Activated T-helper 1 cell treated with anti-CD3 and anti-CD28 coated beads, Interleukin-12 subunit alpha, Interleukin-12 subunit beta, Interleukin-2, Interleukin-4 antibody, amounts not matched to agents 30 ng/mL and 10 ng/mL and 1 ng/mL, durations not matched to agents 14 hours and 24 hours and 36 hours (primary cell): Measurements from ENCODE around the gene LRP1. TPM values are rescaled to one million over a fixed set of nuclear protein-coding genes. Genes with fewer than 3 reads are reported as not detected.

Source experiments
- DNase-seq: peaks from one replicate; pipeline ENCODE4 v3.0.0; 2021; ENCODE audit warnings: low spot score
- H3K27ac Mint-ChIP-seq: one replicate; pipeline ENCODE4 v1.8.0; 2021; ENCODE audit warnings: mild to moderate bottlenecking, mixed read lengths
- H3K27me3 Mint-ChIP-seq: one replicate; pipeline ENCODE4 v1.8.0; 2022; ENCODE audit warnings: mild to moderate bottlenecking, moderate library complexity, mixed read lengths; ENCODE audit not compliant: insufficient read depth
- H3K36me3 Mint-ChIP-seq: one replicate; pipeline ENCODE4 v1.8.0; 2021; ENCODE audit warnings: low read depth, mixed read lengths
- H3K4me1 Mint-ChIP-seq: one replicate; pipeline ENCODE4 v1.8.0; 2021; ENCODE audit warnings: low read depth, mixed read lengths
- H3K4me3 Mint-ChIP-seq: one replicate; pipeline ENCODE4 v1.8.0; 2021; ENCODE audit warnings: mild to moderate bottlenecking, moderate library complexity, mixed read lengths
- H3K9me3 Mint-ChIP-seq: one replicate; pipeline ENCODE4 v1.8.0; 2021; ENCODE audit warnings: mixed read lengths
- intact Hi-C: fragments of 100-400 bp; cut with micrococcal nuclease; formaldehyde crosslinking; loops from one replicate; pipeline ENCODE4 v1.15.1; 2024
- total RNA-seq: library from RNA; stranded (reverse); gene quantifications from 2 replicates; pipeline ENCODE4 v1.2.3, GENCODE V29; 2022

LRP1 gene
- total RNA-seq, 1 donor from 2014 or later, result 0.26 TPM

- intact Hi-C loops, result no loop called here
- Mint-ChIP-seq H3K9me3 (no peaks in the 10 kb centered on the region), H3K27me3 (peaks cover 12% of the 10 kb centered on the region), H3K4me3 (peak overlapping the region; percentile 98), H3K27ac (no peak overlapping the region), H3K4me1 (peaks cover 53% of the 10 kb centered on the region), H3K36me3 (peaks cover 34% of the 10 kb centered on the region)
- no peak for DNase-seq
Measured at GRCh38 chr12:57231276-57232021, 103.2 kb downstream of the LRP1 start.

DNA sequence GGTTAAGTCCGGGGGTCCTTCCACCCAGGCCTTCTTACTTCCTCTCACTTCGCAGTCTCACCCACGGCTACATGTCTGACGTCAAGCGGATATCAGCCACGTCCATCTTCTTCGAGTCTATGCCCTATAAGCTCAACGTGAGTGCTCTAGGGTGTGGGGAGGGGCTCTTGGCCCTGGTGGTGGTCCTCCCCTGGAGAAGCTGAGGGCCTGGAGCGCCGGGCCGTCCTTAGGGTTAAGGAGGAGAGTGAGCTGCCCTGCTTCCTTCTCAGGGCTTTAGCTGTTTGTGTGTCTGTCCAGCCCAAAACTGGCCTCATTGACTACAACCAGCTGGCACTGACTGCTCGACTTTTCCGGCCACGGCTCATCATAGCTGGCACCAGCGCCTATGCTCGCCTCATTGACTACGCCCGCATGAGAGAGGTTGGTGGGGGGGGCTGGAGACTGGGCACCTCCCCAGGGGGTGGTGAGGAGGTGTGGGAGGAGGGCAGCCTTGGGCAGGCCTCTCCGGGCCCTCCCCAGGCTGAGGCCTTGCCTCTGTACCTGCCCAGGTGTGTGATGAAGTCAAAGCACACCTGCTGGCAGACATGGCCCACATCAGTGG is 104.0 kb downstream of the LRP1 start:
- no peak for DNase-seq
- peaks cover 51% of the 10 kb centered on the region for H3K4me1 Mint-ChIP-seq
- peak overlapping the region; percentile 98 for H3K4me3 Mint-ChIP-seq
- H3K9me3 Mint-ChIP-seq, result no peaks in the 10 kb centered on the region
- peaks cover 37% of the 10 kb centered on the region for H3K36me3 Mint-ChIP-seq
- peaks cover 14% of the 10 kb centered on the region for H3K27me3 Mint-ChIP-seq
- intact Hi-C loops, result no loop called here
- no peak overlapping the region for H3K27ac Mint-ChIP-seq

- intact Hi-C loops, result no loop called here
- H3K4me1 Mint-ChIP-seq, result peaks cover 56% of the 10 kb centered on the region
- H3K4me3 Mint-ChIP-seq, result no peak overlapping the region
- H3K36me3 Mint-ChIP-seq, result peaks cover 39% of the 10 kb centered on the region
- peaks cover 17% of the 10 kb centered on the region for H3K27me3 Mint-ChIP-seq
- no peaks in the 10 kb centered on the region for H3K9me3 Mint-ChIP-seq
- H3K27ac Mint-ChIP-seq, result no peak overlapping the region
- DNase-seq, result no peak
Measured at GRCh38 chr12:57233357-57234232, 105.3 kb downstream of the LRP1 start.

- intact Hi-C loops, result no loop called here
- H3K27me3 Mint-ChIP-seq, result peaks cover 21% of the 10 kb centered on the region
- DNase-seq, result no peak
- H3K27ac Mint-ChIP-seq, result no peak overlapping the region
- no peaks in the 10 kb centered on the region for H3K9me3 Mint-ChIP-seq
- H3K4me1 Mint-ChIP-seq, result peaks cover 55% of the 10 kb centered on the region
- H3K4me3 Mint-ChIP-seq, result no peak overlapping the region
- peaks cover 39% of the 10 kb centered on the region for H3K36me3 Mint-ChIP-seq
Measured at GRCh38 chr12:57234233-57234570, 105.9 kb downstream of the LRP1 start.

DNA sequence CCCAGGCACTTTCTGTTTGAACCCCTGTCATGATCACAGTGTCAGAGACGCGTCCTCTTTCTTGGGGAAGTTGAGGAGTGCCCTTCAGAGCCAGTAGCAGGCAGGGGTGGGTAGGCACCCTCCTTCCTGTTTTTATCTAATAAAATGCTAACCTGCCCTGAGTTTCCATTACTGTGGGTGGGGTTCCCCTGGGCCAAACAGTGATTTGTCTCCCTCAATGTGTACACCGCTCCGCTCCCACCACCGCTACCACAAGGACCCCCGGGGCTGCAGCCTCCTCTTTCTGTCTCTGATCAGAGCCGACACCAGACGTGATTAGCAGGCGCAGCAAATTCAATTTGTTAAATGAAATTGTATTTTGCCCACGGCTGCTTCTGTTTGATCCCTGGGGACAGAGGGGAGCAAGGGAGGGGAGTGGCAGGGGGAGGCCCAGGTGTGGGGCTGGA is 106.3 kb downstream of the LRP1 start:
- Mint-ChIP-seq H3K4me1 (peaks cover 55% of the 10 kb centered on the region), H3K36me3 (peaks cover 39% of the 10 kb centered on the region), H3K9me3 (no peaks in the 10 kb centered on the region), H3K27ac (no peak overlapping the region), H3K27me3 (peaks cover 21% of the 10 kb centered on the region), H3K4me3 (no peak overlapping the region)
- DNase-seq, result no peak
- intact Hi-C loops, result no loop called here

DNA sequence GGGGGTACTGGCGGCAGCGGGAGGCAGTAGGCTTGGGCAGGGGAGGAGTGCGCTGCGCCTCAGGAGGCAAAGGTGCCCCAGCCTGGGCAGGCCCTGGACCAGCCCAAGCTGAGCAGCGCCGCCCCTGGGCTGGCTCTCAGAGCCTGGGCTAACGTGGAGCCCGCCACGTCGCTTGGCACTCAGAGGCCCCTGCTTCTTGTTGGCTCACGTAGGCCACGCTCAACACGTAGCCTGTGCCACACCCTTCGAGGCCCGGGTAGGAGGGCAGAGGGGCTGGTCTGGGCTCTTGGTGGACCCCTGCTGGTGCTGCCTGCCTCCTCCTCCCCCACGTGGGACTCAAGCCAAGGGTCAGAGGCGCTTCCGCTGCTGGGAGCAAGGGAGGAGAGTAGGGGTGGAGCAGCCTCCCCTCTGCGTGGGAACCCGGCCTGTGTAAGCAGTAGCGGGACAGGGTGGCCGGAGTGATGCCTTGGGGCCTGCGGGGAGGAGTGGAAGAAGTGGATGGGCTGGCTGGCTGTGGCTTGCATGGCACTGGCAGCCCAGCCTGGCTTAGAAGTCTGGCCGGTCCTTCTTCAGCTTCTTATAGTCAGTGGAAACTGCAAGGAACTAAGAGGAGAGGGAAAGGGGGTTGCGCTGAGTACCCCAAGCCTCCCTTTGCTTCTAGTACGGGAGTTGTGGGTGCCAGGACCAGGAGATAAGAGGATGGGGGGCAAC is 106.9 kb downstream of the LRP1 start:
- H3K36me3 Mint-ChIP-seq, result peaks cover 38% of the 10 kb centered on the region
- H3K27me3 Mint-ChIP-seq, result peaks cover 21% of the 10 kb centered on the region
- no peak overlapping the region for H3K4me3 Mint-ChIP-seq
- no peak for DNase-seq
- no peak overlapping the region for H3K27ac Mint-ChIP-seq
- H3K4me1 Mint-ChIP-seq, result peaks cover 55% of the 10 kb centered on the region
- intact Hi-C loops, result no loop called here
- H3K9me3 Mint-ChIP-seq, result no peaks in the 10 kb centered on the region

- H3K9me3 Mint-ChIP-seq, result no peaks in the 10 kb centered on the region
- peaks cover 33% of the 10 kb centered on the region for H3K36me3 Mint-ChIP-seq
- H3K4me3 Mint-ChIP-seq, result no peak overlapping the region
- H3K4me1 Mint-ChIP-seq, result peaks cover 55% of the 10 kb centered on the region
- DNase-seq, result no peak
- peaks cover 26% of the 10 kb centered on the region for H3K27me3 Mint-ChIP-seq
- intact Hi-C loops, result no loop called here
- no peak overlapping the region for H3K27ac Mint-ChIP-seq
Measured at GRCh38 chr12:57235728-57236131, 107.4 kb downstream of the LRP1 start.

GRCh38 chr12:57236201-57236924 is 108.1 kb downstream of the LRP1 start:
- Mint-ChIP-seq H3K9me3 (no peaks in the 10 kb centered on the region), H3K27ac (no peak overlapping the region), H3K36me3 (peaks cover 33% of the 10 kb centered on the region), H3K4me1 (peaks cover 58% of the 10 kb centered on the region), H3K4me3 (no peak overlapping the region), H3K27me3 (peaks cover 32% of the 10 kb centered on the region)
- DNase-seq, result no peak
- intact Hi-C loops, result no loop called here

- peaks cover 39% of the 10 kb centered on the region for H3K27me3 Mint-ChIP-seq
- H3K4me1 Mint-ChIP-seq, result peaks cover 60% of the 10 kb centered on the region
- no peak for DNase-seq
- intact Hi-C loops, result no loop called here
- peak overlapping the region; percentile 82 for H3K4me3 Mint-ChIP-seq
- peaks cover 28% of the 10 kb centered on the region for H3K36me3 Mint-ChIP-seq
- no peaks in the 10 kb centered on the region for H3K9me3 Mint-ChIP-seq
- no peak overlapping the region for H3K27ac Mint-ChIP-seq
Measured at GRCh38 chr12:57236925-57237595, 108.8 kb downstream of the LRP1 start.

GRCh38 chr12:57237596-57237931 is 109.3 kb downstream of the LRP1 start:
- H3K9me3 Mint-ChIP-seq, result no peaks in the 10 kb centered on the region
- H3K27me3 Mint-ChIP-seq, result peaks cover 44% of the 10 kb centered on the region
- no peak for DNase-seq
- intact Hi-C loops, result no loop called here
- H3K4me3 Mint-ChIP-seq, result peak overlapping the region; percentile 82
- H3K4me1 Mint-ChIP-seq, result peaks cover 60% of the 10 kb centered on the region
- peaks cover 25% of the 10 kb centered on the region for H3K36me3 Mint-ChIP-seq
- H3K27ac Mint-ChIP-seq, result no peak overlapping the region

DNA sequence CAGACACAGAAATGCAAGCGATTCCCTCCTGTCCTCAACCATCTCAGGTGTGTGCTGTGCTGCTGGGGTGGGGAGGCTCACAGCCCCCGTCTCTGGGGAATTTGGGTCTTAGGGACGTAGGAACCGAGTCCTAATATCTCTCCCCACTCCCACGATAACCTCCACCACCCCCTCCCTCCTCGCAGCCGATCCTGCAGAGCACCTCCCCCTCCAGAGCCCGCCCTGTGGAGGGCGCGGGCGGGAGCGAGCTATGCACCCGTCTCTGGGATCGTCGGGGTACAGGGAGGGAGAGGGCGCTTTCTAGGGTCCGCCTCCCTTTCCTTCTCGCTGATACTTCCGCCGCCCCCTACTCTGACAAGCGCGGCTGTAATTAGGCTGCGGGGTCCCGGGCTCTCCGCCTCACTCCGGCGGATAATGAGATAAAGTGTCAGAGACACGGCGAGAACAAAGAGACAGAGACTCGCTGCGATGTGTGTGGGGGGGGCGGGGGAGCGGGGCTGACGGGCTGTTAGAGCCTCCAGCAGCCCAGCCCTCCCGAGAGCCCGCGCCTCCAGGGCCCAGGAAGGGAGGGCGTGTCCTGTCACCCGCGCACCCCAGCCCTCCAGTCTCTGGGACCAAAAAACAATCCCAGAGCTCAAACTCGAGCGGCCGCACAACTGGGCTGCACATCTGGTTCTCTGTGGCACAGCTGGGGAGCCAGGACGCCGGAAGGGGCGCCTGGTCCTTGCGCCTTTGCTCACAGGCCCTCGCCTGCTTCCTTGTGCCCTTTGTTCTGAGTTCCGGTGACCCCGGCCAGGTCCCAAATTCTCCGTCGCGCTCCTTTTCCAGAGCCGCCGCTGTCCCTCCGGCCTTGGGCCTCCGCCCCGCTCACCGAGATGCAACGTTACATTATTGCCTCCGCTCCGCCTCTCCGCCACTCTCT is 109.9 kb downstream of the LRP1 start:
- peak overlapping the region; percentile 72 for H3K27ac Mint-ChIP-seq

More for the DNA sequence above, 109.9 kb downstream of the LRP1 start:
- Mint-ChIP-seq H3K27me3 (peaks cover 45% of the 10 kb centered on the region), H3K4me3 (peak overlapping the region; percentile 95), H3K4me1 (peaks cover 58% of the 10 kb centered on the region), H3K9me3 (no peaks in the 10 kb centered on the region), H3K36me3 (peaks cover 21% of the 10 kb centered on the region)
- no peak for DNase-seq
- intact Hi-C loops, result loop anchor here (2.0 kb wide), 1 partner anchor 13 kb away; no protein-coding TSS in a partner anchor
